Astrocyte (in vitro differentiated cells and primary cell): ENCODE measurements around the gene SAMD7. TPM values are rescaled to one million over a fixed set of nuclear protein-coding genes. Genes with fewer than 3 reads are reported as not detected.

Experiments used
- DNase-seq: peaks from one replicate; pipeline ENCODE4 v3.0.0-alpha.2; 2010; ENCODE audit warnings: low read depth
- FAIRE-seq: peaks from 2 replicates; lab custom pipeline; 2011; peaks lifted over from hg19 to GRCh38; lab: Jason Lieb, UNC
- H2AFZ ChIP-seq: 2 replicates; pipeline ENCODE4 v1.6.0; 2012; ENCODE audit warnings: low read depth, low read length, inconsistent platforms
- H3K27ac ChIP-seq: 2 replicates; pipeline ENCODE4 v1.5.1; 2011; ENCODE audit warnings: low read depth, low read length, inconsistent platforms
- H3K27me3 ChIP-seq: 2 replicates; pipeline ENCODE4 v1.6.0; 2011; ENCODE audit warnings: low read length, inconsistent platforms; ENCODE audit not compliant: insufficient read depth
- H3K36me3 ChIP-seq: 2 replicates; pipeline ENCODE4 v1.5.1; 2011; ENCODE audit warnings: low read length, inconsistent platforms; ENCODE audit not compliant: insufficient read depth
- H3K4me1 ChIP-seq: 2 replicates; pipeline ENCODE4 v1.5.1; 2011; ENCODE audit warnings: low read length, inconsistent platforms; ENCODE audit not compliant: insufficient read depth
- H3K4me2 ChIP-seq: 2 replicates; pipeline ENCODE4 v1.6.0; 2012; ENCODE audit warnings: low read length, inconsistent platforms
- H3K4me3 ChIP-seq: 2 replicates; pipeline ENCODE4 v1.5.1; 2011; ENCODE audit warnings: low read depth, mild to moderate bottlenecking, low read length, inconsistent platforms; ENCODE audit not compliant: insufficient read depth
- H3K79me2 ChIP-seq: 2 replicates; pipeline ENCODE4 v1.6.0; 2012; ENCODE audit warnings: mild to moderate bottlenecking, low read length, inconsistent platforms; ENCODE audit not compliant: insufficient read depth
- H3K9ac ChIP-seq: 2 replicates; pipeline ENCODE4 v1.6.0; 2012; ENCODE audit warnings: mild to moderate bottlenecking, low read length, inconsistent platforms
- H3K9me3 ChIP-seq: 2 replicates; pipeline ENCODE4 v1.5.1; 2012; ENCODE audit warnings: low read depth, mild to moderate bottlenecking, low read length, inconsistent platforms; ENCODE audit not compliant: insufficient read depth
- H4K20me1 ChIP-seq: 2 replicates; pipeline ENCODE4 v1.6.0; 2012; ENCODE audit warnings: low read length, inconsistent platforms; ENCODE audit not compliant: insufficient read depth
- H3K27ac Mint-ChIP-seq: one replicate; pipeline ENCODE4 v1.8.0; 2021; ENCODE audit warnings: mild to moderate bottlenecking, mixed read lengths; ENCODE audit not compliant: unreplicated experiment
- H3K27me3 Mint-ChIP-seq: one replicate; pipeline ENCODE4 v1.8.0; 2021; ENCODE audit warnings: low read depth, mixed read lengths; ENCODE audit not compliant: unreplicated experiment
- H3K36me3 Mint-ChIP-seq: one replicate; pipeline ENCODE4 v1.8.0; 2021; ENCODE audit warnings: low read depth, mixed read lengths; ENCODE audit not compliant: unreplicated experiment
- H3K4me1 Mint-ChIP-seq: one replicate; pipeline ENCODE4 v1.8.0; 2021; ENCODE audit warnings: low read depth, mixed read lengths; ENCODE audit not compliant: unreplicated experiment
- H3K4me3 Mint-ChIP-seq: one replicate; pipeline ENCODE4 v1.8.0; 2021; ENCODE audit warnings: mild to moderate bottlenecking, moderate library complexity, mixed read lengths; ENCODE audit not compliant: unreplicated experiment
- H3K9me3 Mint-ChIP-seq: one replicate; pipeline ENCODE4 v1.8.0; 2021; ENCODE audit warnings: mild to moderate bottlenecking, mixed read lengths; ENCODE audit not compliant: unreplicated experiment
- CTCF ChIP-seq: IDR thresholded peaks from 2 replicates; pipeline ENCODE4 v1.5.1; 2011; ENCODE audit warnings: low read depth, mild to moderate bottlenecking, inconsistent platforms, low read length, moderate library complexity; ENCODE audit not compliant: insufficient read depth
- EZH2 ChIP-seq: IDR thresholded peaks from 2 replicates; pipeline ENCODE4 v1.6.1; 2012; ENCODE audit warnings: mild to moderate bottlenecking, low read length, inconsistent platforms; ENCODE audit not compliant: insufficient read depth
- total RNA-seq: library from RNA; stranded (reverse); gene quantifications from 2 replicates; pipeline ENCODE4 v1.2.1, GENCODE V29; 2021

Gene SAMD7
- total RNA-seq, 1 donor from 2014 or later, result not detected

- Mint-ChIP-seq H3K4me3 (no peak overlapping the region), H3K27me3 (no peaks in the 10 kb centered on the region), H3K36me3 (no peaks in the 10 kb centered on the region), H3K27ac (no peak overlapping the region), H3K4me1 (no peaks in the 10 kb centered on the region), H3K9me3 (no peaks in the 10 kb centered on the region)
- no peaks in the 10 kb centered on the region for H3K36me3 ChIP-seq
- no peak overlapping the region for H3K4me2 ChIP-seq
- no peak overlapping the region for H3K27ac ChIP-seq
- H3K79me2 ChIP-seq, result no peaks in the 10 kb centered on the region
- H3K9ac ChIP-seq, result no peak overlapping the region
- H4K20me1 ChIP-seq, result no peaks in the 10 kb centered on the region
- no peaks in the 10 kb centered on the region for H3K4me1 ChIP-seq
- no peaks in the 10 kb centered on the region for H3K27me3 ChIP-seq
- no peak for FAIRE-seq
- H3K9me3 ChIP-seq, result no peaks in the 10 kb centered on the region
- TF ChIP-seq EZH2 (no peak), CTCF (no peak)
- no peak overlapping the region for H3K4me3 ChIP-seq
- H2AFZ ChIP-seq, result no peak overlapping the region
- no peak for DNase-seq
Observed at GRCh38 chr3:169894110-169894509, 17.3 kb upstream of the SAMD7 start.

GRCh38 chr3:169895072-169895471 is 16.3 kb upstream of the SAMD7 start:
- Histone ChIP-seq H3K4me1 (no peaks in the 10 kb centered on the region), H4K20me1 (no peaks in the 10 kb centered on the region), H3K36me3 (no peaks in the 10 kb centered on the region), H3K4me2 (no peak overlapping the region), H3K27ac (no peak overlapping the region), H3K9me3 (no peaks in the 10 kb centered on the region), H2AFZ (no peak overlapping the region), H3K27me3 (no peaks in the 10 kb centered on the region), H3K4me3 (no peak overlapping the region), H3K9ac (no peak overlapping the region), H3K79me2 (no peaks in the 10 kb centered on the region)
- Mint-ChIP-seq H3K27me3 (no peaks in the 10 kb centered on the region), H3K4me1 (no peaks in the 10 kb centered on the region), H3K9me3 (peaks cover 4% of the 10 kb centered on the region), H3K36me3 (no peaks in the 10 kb centered on the region), H3K27ac (no peak overlapping the region), H3K4me3 (no peak overlapping the region)
- FAIRE-seq (no peak), DNase-seq (no peak)
- TF ChIP-seq CTCF (no peak), EZH2 (no peak)

GRCh38 chr3:169897284-169897683 is 14.1 kb upstream of the SAMD7 start:
- H2AFZ ChIP-seq, result no peak overlapping the region
- DNase-seq (no peak), FAIRE-seq (no peak)
- TF ChIP-seq EZH2 (no peak), CTCF (no peak)
- no peaks in the 10 kb centered on the region for H3K79me2 ChIP-seq
- no peaks in the 10 kb centered on the region for H3K4me1 ChIP-seq
- H3K27me3 Mint-ChIP-seq, result no peaks in the 10 kb centered on the region
- no peak overlapping the region for H3K9ac ChIP-seq
- no peak overlapping the region for H3K4me3 Mint-ChIP-seq
- H3K36me3 Mint-ChIP-seq, result no peaks in the 10 kb centered on the region
- H3K36me3 ChIP-seq, result no peaks in the 10 kb centered on the region
- no peaks in the 10 kb centered on the region for H3K27me3 ChIP-seq
- H3K9me3 ChIP-seq, result no peaks in the 10 kb centered on the region
- H4K20me1 ChIP-seq, result no peaks in the 10 kb centered on the region
- no peak overlapping the region for H3K27ac ChIP-seq
- no peak overlapping the region for H3K27ac Mint-ChIP-seq
- no peak overlapping the region for H3K4me2 ChIP-seq
- no peak overlapping the region for H3K4me3 ChIP-seq
- H3K9me3 Mint-ChIP-seq, result peaks cover 15% of the 10 kb centered on the region
- no peaks in the 10 kb centered on the region for H3K4me1 Mint-ChIP-seq
